Stimulated activated CD8-positive, alpha-beta memory T cell treated with anti-CD3 and anti-CD28 coated beads, Interleukin-4, amount 100 ng/mL, for 4 hours (primary cell): ENCODE measurements around the gene HSD17B3.
"Not testable (repeated sequence)": the region's sequence is repeated elsewhere in the genome, so short reads cannot be mapped to it uniquely, and the experiment has no call there.

Experiments used
- DNase-seq, 2 donors: peaks; one replicate each; pipeline ENCODE4 v3.0.0-alpha.2; 2020; ENCODE audit warnings: low read depth in 2 of 2, low spot score in 1 of 2

Gene HSD17B3

DNA sequence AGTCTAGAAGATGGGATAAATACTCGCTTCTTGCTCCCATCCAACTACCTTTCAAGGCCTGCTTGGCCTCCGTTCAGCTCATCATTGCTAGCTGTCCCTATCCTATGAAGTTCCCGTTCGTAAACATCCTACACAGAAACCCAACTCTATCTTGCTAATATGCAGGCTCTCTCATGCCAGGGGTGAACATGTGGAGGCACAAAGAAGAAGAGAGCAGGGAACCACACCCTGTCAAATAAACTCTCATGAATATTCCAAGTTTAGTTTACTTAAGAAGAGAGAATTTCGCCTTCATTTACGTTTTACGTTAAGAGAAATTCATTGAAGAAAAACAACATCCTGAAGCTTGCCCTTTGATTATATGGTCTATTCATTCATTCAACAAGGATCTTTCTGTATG is 7.9 kb upstream of the HSD17B3 start:
- no peak for DNase-seq

DNA sequence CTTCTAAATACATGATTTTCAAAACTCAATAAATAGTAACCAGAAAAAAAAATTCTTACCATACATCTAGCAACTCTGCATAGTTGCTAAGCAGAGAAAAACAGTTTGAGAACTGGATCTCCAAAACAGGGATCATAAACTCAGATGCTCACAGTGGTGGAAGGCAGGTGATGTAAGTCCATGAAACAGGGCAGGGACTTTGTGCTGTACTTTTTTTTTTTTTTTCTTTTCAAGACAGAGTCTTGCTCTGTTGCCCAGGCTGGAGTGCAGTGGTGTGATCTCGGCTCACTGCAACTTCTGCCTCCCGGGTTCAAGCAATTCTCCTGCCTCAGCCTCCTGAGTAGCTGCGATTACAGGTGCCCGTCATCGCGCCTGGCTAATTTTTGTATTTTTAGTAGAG is 5.0 kb upstream of the HSD17B3 start:
- DNase-seq = not testable (repeated sequence)

DNA sequence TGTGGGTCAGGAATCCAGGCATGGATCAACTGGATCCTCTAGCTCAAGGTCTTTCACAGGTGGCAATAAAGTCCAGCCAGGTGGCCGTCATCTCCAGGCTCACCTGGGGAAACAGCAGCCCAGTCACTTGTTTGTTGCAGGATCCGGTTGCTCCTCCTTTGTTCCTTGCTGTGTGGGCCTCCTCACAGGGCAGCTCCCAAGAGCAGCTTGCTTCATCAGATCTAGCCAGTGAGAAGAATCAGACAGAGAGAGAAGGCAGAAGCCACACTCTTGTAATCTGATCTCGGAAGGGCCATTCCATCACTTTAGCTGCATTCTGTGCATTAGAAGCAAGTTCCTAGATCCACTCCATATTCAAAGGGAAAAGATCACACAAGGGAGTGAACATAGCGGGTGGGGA is 3.2 kb upstream of the HSD17B3 start:
- no peak for DNase-seq

DNA sequence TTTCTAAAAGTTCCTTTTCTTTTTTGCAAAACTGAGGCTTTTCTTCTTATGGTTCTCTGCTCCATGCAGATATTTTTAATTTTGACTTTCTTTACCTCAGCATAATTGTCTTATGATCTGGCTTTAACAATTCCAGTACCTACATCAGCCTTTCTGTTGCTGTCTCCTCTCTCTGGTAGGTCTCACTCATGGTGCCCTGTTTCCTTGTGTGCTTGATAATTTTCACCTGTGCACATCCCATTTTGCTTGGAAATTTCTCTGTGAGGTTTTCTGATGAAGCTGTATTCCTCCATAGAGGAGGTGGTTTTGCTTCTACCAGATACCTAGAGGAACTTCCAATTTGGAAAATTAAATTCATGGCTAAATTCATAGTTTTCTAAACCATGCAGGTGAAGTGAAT is 2.3 kb upstream of the HSD17B3 start:
- no peak for DNase-seq

DNA sequence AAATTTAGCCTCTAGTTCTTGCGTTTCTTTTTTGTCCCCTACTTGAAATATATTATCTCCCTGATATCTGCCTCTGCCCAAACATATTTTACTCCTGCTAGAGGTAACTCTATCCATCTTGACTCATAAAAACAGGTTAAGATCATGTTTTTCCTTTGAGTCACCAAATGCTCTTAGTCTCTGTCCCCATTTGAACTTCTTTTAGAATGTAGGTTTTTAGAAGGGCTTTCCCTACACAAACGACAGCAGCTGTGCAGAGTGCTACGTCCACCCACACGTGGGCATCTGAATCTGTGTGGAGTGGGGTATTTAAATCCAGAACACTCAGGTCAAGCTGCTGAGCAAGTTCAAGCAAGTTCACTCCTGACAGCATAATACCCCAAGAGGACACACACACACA is 2.2 kb downstream of the HSD17B3 start:
- no peak for DNase-seq

DNA sequence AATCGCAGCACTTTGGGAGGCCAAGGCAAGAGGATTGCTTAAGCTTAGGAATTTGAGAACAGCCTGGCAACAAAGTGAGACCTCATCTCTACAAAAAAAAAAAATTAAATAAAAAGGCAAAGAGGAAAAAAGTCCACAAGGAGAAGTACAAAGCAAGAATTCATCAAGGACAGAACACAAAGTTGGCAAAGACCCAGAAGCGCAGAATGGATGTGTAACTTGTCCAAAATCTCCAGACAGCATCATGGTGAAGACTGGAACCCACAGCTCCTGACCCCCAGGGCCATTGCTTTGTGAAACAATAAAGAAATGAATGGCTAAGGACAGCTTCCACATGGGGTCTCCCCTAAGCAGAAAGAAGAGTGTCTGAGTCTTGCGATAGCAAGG is 7.8 kb downstream of the HSD17B3 start:
- no peak for DNase-seq

DNA sequence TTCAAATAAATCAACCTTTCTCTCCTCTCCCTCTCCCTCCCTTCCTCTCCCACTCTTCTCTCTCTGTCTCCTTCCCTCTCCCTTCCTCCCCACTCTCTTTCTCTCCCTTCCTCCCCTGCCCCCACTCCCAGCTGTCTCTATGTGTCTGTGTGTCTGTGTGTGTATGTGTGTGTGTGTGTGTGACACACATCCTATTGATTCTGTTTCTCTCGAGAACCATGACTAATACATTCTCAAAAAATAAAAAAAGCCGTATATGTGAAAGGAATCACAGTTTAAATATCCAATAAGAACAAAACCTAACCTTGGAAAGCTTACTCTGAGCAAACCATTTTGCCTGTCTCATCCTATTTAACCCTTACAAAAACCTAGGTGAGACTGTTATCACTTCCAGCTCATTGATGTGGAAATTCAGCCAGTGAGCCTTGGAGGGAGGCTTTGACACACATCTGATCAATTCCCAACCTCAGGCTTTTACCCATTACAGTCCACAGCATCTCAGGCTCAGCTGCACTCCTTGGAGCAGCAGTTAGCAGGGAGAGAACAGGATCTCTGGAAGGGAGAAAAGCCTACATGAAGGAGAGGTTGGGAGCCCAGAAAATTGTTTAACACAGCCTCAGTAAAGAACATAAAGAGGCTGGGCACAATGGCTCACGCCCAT is 8.3 kb downstream of the HSD17B3 start:
- no peak for DNase-seq

DNA sequence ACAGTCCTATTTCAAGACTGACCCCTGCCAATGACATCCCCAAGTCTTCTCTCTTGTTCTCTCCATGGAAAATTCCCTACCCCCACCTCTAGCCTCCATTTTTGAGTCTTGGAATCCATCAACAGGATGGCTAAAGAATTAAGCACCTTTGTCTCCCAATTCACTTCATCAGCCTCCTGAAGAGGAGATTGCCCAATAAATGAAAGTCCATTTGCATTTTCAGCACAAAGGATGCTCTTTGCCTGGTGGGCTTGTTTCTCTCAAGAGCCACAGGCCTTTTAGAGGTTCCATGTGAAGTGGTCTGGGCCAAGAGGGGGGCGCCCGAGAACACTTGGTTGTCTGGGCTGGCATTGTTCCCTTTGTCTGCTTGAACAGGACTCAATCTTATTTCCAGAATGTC is 12.6 kb downstream of the HSD17B3 start:
- no peak for DNase-seq

DNA sequence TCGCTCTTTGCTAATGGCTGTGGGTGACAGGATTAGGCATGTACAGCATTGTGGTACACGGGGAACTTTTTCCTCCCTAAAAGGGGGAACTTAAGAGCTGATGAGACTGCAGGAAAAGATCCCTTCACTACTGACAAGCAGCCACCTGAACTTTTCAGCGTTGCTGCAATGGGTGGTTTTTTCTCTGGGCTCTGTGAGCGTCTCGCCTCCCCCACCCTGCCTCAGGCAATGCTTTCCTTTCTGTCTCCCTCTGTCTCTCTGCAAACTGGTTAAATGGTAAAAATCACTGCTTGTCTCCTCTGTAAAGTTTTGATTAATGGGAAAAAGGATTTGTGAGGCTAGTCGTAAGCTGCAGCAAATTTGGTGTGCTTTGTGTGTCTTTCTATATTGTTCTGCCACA is 20.3 kb downstream of the HSD17B3 start:
- DNase-seq = no peak

DNA sequence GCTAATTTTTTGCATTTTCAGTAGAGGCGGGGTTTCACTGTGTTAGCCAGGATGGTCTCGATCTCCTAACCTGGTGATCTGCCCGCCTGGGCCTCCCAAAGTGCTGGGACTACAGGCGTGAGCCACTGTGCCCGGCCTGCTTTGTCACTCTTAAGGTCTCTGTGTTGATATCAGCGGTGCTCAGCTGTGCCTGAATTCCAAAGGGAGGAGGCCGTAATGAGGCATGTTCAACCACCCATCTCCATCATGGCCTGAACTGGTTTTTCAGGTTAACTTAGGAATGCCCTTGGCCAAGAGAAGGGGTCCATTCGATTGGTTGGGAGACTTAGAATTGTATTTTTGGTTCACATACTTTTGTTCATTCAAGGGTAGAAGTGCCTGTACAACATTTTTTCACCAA is 22.0 kb downstream of the HSD17B3 start:
- DNase-seq = no peak

DNA sequence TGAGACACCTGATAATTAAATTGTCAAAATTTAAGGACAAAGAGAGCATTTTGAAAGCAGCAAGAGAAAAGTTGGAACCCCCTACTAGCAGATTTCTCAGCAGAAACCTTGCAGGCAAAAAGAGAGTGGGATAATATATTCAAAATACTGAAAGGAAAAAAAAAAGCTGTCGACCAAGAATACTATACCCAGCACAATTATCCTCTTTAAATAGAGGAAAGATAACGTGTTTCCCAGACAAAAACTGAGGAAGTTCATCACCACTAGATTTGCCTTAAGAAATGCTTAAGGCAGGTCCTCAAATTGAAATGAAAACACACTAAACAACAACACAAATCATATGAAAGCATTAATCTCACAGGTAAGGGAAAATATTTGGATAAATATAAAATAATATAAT is 27.0 kb downstream of the HSD17B3 start:
- no peak for DNase-seq

DNA sequence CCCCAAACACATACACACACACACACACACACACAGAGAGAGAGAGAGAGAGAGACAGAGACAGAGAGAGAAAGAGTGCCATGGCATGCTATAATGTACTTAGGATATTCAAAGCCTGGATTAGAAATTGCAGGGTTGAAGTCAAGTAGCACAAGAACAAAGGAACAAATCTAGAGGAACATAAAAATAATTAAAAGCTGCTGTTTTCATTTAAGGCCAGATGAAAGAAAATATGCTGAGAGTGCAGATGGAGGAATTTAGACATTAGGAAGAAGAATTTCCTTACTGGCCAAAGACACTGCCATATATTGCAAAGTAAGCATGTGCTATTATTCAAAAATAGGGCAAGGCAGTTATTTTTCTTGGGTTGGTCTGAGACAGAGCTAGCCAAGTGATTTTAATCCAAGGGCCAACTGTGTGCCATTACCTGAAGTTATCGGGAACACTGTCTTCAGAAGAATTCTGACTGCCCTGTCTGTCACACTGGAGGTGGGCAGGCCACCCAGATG is 31.7 kb downstream of the HSD17B3 start:
- no peak for DNase-seq

DNA sequence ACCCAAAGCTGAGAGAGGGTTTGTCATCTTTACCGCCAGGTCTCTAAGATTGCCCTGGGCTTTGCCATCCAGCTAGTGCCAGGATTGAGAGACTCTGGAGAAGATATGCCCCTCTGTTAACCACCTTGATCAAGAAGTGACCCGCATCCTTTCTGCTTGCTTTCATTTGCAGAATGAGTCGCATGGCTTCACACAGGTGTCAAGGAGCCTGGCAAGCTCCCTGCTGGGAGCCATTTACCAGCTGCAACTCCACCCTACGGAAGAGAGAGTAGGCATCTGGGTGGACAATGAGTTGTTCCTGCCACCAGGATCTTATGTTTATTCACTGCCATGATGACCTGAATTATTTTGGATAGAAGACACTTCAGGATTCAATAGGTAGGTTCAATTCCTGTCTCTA is 43.0 kb downstream of the HSD17B3 start:
- no peak for DNase-seq

DNA sequence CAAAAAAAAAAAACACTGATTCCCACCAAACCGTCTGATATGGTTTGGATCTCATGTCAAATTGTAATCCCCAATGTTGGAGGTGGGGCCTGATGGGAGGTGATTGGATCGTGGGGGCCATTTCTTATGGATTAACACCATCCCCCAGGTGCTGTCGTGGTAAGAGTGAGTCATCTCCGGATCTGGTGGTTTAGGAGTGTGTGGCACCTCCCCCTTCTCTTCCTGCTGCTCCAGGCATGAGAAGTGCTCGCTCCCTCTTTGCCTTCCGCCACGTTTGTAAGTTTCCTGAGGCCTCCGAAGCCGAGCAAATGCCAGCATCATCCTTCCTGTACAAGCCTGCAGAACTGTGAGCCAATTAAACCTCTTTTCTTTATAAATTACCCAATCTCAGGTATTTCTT is 45.2 kb downstream of the HSD17B3 start:
- DNase-seq = no peak

DNA sequence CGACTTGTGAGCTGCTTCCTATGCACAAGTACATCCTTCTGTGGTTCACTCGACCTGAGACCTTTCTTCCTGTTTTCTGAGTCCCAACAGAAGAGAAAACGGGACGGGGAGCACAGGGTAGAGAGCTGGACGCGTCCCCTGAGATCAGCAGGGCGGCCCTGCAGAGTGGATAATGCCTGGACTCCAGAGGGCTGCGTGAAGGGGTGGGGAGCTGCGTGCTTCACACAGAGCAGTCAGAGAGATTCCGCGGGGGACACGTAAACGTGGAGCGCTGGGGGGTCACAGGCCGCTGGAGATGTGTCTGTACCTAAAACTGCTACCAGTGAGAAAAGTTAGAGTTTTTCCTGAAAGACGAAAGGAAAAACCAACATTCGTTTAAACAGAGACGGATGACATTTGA is 46.3 kb downstream of the HSD17B3 start:
- no peak for DNase-seq

DNA sequence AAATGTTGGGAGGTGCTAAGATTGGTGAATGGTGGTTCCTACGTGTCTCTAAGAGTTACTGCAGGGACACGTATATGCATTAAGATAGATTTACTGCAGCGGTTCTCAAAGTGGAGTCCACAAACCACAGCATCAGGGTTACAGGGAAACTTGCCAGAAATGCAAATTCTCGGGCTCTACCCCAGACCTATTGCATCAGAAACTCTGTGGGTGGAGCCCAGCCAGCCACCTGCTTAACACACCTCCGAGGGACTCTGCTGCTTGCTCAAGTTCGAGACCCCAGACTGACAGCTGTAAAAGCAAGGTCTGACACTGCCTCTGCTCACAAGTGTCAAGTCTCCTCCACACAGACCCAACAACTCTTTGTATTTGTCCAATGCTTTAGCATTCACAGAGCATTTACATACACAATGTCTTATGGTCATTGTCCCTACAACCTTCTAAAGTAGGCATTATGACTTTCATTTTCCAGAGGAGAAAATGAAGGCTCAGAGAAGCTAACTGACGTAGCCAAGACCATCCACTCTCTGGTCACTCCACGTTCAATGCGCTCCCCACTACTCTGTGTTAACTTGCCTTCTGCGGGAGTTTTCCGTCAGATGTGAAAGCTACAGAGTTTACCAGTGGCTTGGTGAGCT is 48.8 kb downstream of the HSD17B3 start:
- DNase-seq = no peak

DNA sequence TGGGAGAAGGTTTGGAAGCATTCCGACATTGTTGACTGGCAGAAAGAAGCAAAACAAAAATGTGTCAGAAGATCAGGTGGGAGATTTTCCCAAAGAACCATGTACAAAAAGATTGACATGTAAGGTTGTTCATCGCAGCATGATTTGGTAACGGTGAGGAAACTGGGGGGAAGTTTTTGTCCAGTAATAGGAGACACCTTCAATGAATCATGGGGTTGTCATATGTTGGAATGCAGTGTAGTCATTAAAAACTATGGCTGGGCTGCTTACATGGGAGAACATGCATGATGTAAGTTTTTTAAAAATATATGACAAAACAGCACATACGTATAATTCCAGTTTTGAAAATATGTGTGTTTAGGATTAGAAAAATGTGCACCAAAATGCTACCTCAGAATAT is 50.5 kb downstream of the HSD17B3 start:
- no peak for DNase-seq

DNA sequence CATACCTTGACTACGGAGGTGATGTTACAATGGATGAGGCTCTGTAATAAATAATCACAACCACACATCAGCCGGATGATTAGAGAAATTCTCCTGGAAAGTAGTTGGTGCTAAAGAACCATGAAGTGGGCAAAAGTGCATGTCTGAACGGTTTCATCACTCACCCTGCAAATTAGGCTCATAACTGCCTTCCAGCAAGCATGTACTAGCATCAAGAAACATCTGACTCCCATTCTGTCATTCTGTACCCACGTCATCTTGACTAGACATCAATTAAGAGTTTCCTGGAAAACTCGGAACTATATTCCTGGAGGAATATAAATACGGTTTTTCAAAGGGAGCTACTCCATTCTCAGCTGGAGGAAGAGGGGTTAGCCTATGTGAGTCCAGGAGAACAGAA is 52.2 kb downstream of the HSD17B3 start:
- DNase-seq = no peak

DNA sequence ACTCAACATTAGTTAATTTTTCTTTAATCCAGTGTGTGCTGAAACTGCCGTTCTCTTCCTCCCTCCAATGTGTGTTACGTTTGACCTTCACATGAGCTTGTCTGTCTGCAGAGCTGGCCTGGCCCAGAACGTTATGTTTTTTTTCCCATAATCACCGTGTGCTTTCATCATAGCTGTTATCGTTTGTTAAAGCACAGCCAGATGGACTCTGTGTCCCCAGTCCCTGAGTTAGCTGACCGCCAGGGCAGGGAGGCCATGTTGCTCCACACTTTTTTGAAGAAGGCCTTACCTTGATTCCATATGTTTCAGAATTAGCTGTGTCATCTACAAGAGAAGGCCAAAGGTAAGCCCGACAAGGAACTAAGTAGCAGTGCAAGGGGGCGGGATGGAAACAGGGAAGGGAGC is 55.7 kb downstream of the HSD17B3 start:
- DNase-seq = no peak

DNA sequence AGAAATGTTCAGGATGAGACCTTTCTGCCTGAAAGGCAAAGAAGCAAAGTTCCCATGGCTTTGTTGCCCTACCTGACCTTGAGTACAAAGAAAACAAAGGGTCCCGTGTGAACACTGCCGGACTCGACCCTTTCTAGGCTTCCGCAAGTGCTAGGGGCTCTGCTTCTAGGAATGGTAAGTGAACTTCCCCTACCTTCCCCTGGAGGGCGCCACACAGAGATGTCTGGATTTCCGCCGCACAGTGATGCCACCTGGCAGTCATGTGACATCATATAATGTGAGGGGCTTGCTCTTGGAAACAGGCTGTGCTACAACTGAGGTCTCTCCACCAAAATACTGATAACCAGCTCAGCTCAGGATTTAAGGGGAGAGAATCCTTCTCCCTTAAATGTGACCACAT is 56.6 kb downstream of the HSD17B3 start:
- no peak for DNase-seq

DNA sequence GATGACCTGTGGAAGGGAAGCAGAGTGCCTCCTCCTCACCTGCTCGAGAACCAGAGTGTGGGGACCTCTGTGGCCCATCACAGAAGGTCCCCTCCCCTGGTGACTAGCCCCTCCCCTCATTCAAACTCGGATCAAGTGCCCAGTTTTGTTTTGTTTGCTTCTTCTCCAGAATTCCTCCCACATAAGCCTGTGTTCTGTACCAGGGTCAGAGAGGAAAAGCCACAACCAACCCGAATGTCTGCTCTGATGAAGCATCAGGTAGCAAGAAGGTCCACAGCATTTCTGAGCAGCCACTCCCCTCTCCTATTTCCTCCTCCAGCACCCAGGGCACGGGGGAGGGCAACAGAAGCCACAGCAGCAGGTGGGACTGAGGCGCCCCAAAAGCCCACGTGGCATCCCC is 58.2 kb downstream of the HSD17B3 start:
- no peak for DNase-seq

DNA sequence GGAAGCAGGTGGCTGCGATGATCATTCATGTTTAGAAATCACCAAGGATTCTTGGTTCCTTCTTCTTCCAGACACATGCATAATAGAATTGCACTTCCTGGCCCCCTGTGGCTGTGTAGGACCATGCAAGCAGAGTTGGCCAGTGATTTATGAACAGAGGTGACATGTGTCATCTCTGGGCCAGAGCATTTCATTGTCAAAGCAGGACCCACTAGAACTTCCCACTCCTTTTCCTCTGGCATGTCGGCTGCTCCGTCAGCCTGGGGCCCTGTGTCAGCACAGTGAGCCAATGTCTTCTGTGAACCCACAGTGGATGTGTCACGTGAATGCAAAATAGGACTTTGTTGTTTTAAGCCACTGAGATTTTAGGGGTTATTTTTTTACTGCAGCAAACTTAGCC is 59.2 kb downstream of the HSD17B3 start:
- no peak for DNase-seq

DNA sequence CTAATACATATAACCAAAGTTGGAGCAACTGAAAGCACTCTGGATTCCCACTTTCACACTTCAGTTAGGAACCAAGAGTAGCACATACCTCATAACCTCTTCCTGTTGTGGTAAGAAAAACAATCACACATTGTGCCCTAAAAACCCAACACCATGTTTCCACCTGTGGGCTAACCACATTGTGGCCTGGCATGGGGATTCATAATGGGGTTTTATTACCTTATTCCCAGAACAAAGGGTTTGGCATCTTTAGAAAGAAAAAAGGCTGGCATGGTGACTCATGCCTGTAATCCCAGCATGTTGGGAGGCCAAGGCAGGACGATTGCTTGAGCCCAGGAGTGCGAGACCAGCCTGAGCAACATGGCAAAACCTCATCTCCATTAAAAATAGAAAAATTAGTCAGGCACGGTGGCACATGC is 60.6 kb downstream of the HSD17B3 start:
- no peak for DNase-seq
